GM19025 (cell line): ENCODE data around the gene PGM5.
"Not testable (repeated sequence)": the region's sequence is repeated elsewhere in the genome, so short reads cannot be mapped to it uniquely, and the experiment has no call there.

Experiments used
- ATAC-seq: cut with Tn5 transposase; IDR thresholded peaks from one replicate; pipeline ENCODE4 v1.9.1; 2021; ENCODE audit warnings: mild to moderate bottlenecking, low read depth, moderate library complexity; ENCODE audit not compliant: unreplicated experiment

PGM5 gene

GRCh38 chr9:68375789-68376188, 19.4 kb downstream of the PGM5 start:
- not testable (repeated sequence) for ATAC-seq

GRCh38 chr9:68377723-68378122, 21.3 kb downstream of the PGM5 start:
- peak; percentile 86 for ATAC-seq

- not testable (repeated sequence) for ATAC-seq
These were observed 27.5 kb downstream of the PGM5 start for GRCh38 chr9:68383894-68384293.

DNA sequence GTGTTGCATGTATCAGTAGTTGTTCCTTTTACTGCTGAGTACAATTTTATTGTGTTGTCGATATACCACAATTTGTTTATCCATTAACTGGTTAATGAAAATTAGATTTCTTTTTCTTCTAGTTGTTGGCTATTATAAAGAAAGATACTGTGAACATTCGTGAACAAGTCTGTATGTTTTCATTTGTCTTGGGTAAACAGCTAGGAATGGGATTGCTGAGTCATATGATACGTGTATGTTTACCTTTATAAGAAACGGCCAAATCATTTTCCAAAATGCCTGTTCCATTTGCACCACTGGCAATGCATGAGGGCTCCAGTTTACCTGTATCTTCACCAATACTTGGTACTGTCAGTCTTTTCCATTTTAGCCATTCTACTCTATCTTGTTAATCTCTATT, 33.1 kb downstream of the PGM5 start:
- ATAC-seq = not testable (repeated sequence)

DNA sequence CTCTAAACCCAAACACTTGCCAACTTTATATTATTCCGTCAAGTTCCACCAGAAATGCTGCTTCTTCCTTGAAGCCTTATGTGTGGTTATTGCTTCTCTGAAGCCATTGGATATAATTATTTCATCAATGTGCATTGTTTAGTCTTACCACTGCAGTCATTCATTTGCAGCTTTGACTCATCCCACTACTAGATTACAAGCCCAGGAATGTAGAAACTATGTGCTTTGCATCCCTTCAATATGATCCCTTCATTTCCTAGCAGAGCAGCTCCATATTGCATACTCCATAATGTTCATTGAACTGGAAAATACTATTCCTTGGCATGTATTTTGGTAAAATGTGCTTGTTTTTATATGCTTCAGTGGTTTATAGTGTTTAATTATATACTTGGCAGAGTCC, 34.3 kb downstream of the PGM5 start:
- not testable (repeated sequence) for ATAC-seq

- ATAC-seq = not testable (repeated sequence)
These were observed 40.1 kb downstream of the PGM5 start for GRCh38 chr9:68396411-68397094.

DNA sequence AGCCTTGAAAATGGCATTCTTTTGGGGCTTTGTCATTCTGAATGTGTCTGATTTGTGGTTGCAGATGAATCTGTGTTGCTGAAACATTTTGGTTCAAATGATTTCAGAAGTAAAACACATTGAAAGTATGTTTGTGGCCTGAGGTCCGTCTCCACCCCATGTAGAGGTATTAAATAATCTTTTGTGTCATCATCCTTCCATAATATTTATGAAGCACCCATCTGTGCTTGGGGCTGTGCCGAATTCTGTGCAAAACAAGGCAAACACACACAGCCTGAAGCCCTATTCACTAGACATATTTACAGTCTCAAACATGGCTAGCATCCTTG, 40.6 kb downstream of the PGM5 start:
- ATAC-seq = not testable (repeated sequence)

DNA sequence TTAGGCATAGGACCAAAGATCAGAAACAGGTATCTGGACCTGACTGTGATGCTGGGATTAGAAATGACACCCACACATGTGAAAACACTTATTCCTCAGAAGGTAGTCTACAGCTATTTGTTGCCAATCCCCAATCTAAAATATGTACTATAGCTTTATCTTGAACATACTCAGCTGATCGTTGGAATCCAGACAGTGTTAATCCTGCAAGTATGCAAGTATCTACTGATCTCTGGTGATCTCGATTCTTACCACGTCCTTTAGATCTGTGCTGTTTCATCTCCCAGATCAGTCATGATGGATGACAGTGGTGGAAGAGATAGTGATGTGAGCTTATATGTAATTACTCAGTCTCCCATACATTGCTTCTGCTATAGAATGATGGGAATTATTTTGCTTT, 41.4 kb downstream of the PGM5 start:
- not testable (repeated sequence) for ATAC-seq

DNA sequence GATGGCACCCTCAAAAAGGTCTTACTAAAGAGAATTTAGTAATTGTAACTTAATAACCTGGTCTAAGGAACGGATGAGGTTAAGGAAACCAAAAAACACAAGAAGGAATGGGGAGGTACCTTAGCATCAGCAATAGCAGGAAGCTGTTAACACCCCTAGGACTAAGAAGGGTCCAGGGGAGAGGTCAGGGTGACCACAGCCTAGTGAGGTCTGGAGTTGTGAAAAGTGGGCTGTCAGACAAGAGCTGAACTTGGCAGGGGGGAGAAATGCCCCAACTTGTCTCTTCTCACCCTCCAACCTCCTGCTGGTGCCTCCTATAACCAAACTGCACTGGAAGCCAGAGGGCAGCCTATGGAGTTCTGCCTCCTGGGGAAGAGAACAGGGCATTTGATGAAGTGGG, 41.9 kb downstream of the PGM5 start:
- not testable (repeated sequence) for ATAC-seq

DNA sequence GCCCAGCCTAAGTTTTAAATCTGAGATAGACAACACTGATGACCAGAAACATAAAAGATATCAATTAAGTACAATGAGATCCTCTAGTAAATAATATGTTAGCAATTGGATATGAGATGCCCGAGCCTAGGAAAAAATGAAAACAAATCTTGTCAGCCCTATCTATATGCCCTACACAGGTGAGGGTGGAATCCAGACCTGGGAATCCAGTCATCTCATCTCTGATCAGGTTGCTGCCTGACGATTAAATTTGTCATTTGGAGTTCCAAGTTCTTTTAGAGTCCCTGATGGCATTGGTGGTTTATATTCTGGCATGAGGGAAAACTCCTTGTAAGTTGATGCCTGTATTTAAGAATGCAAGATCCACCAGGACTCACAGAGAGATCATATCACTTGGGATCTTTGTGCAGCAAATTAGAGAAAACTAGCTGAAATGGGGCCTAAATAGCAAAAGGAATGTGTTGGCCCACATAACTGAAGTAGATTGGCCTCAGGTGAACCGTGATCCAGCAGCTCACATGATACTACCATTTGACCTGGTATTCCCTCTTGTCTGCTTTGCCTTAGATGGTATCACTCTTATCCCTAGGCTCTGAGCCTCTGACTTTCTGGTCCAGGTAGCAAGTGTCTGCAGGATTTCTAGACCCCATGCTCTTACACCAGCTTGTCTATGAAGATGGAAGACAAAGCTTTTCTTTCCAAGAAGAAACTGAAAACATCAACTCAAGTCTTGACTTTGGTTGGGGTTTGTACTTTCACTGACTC, 48.2 kb downstream of the PGM5 start:
- not testable (repeated sequence) for ATAC-seq

DNA sequence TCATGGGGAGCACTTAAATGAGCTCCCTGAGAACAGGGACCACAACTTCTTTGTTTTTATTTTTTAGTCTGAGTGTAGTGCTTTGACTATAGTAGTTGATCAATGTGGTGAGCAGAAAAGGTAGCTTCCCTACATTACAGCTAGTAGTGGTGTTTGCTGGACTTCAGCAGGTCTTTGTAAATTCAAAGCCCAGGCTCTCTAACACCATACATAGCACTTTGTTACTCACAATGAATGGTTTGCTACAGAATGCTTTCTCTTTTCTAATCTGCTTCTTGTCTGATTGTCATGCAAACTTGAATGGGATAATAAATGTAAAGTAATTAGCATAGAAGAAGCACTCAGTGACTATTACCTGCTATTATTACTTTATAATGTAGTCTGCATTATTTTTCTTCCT, 55.5 kb downstream of the PGM5 start:
- ATAC-seq = not testable (repeated sequence)

GRCh38 chr9:68412754-68413153, 56.3 kb downstream of the PGM5 start:
- not testable (repeated sequence) for ATAC-seq

DNA sequence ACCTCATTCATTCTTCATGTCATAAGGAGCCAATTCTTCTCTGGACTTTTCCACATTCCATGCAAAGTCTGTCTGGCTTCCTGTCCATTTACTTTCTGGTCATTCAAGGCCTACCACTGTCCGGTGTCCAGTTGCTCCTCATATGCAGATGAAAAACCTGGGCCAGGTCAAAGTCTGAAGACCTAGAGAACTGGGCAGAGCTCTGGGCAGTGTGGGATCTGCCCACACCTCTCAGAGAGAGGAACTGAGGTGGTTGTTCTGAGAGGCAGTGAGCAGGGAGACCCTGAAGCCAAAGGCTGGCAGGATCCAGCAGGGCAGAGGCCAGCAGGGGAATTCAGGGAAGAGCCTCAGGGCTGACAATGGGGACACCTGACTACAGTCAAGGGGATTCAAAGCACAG, 58.7 kb downstream of the PGM5 start:
- ATAC-seq = not testable (repeated sequence)

DNA sequence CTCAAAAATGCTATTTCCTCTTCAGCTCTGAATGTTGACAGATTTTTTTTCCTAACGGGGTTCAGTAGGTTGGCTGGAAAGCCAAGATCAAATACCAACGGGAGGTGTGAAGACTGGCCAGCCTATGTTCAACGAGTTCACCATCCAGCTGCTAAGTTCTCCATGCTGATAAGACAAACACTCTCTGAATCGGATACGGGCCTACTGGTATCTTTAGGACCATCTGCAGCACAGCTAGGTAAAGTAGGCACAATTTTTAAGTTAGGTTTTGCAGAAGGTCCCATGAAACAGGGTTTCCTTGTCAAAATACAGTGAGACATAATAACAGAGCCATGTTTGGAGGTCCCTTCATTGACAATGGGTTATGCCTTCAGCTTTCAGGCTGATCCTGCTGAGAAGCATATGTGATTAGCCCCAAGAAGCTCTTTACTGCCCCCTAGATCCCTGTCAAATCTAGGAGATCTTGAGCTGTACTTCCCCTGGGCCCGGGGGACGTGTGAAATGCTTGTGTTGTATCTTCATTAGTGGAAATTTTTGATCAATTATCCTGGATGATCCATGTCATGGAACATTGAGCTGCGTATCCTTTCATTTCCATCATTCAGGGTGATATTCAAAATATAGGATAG, 60.6 kb downstream of the PGM5 start:
- no peak for ATAC-seq

DNA sequence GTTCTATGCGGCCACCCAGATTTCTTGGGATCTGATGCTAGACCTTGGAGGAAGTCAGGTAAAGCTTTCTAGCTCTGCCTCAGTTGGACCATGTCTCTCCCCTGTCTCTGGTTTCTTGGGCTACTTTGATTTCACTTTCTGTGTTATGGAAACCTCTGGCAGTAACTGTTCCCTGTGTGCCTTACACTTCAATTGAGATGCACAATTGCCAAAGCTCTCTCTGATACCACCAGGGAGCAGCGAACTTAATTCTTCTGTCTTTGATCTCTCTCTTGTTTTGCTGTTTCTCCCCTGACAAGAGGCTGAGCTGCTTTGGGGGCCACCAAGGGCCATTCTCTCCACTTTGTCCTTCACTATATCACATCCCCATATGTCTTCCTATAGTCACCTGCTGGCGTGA, 61.4 kb downstream of the PGM5 start:
- ATAC-seq = no peak

GRCh38 chr9:68418259-68418845, 61.9 kb downstream of the PGM5 start:
- no peak for ATAC-seq

DNA sequence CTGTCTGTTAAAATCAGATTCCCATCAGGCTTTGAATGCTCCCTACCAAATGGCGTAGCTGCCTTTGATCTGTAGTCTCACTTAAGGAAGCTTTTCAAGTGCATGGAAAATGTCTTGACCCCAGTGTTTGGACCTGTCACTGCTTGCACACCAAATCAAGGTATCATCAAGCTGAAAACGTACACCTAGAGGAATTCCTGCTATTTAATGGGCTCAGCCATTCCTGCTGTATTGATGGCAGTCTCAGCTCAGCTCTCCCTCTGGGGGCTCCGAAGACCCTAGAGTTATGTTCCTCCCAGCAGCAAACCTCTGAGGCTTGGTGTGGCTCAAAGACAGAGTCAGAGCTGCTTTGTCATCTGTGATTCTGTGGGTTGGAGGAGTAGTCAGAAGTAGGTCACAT, 63.5 kb downstream of the PGM5 start:
- ATAC-seq = no peak

DNA sequence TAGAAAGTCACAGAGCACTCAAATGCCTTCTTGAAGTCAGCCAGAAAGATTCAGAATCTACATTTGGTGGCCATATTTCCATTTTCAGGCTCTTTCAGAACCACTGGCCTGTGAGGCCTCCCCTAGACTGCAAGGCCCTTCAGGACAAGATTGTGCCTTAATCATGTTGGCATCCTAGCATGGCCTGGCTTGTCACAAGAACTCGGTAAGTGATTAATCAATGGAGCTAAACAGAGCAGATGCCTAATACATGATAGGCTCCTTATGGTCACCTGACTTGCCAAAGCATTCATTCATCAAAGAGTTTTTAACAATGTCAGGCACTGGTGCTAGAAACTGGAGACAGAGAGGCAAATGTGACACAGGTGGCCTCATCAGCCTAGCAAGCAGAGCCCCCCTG, 70.3 kb downstream of the PGM5 start:
- no peak for ATAC-seq

GRCh38 chr9:68427216-68427977, 71.0 kb downstream of the PGM5 start:
- no peak for ATAC-seq

- ATAC-seq = no peak
These were observed 72.1 kb downstream of the PGM5 start for GRCh38 chr9:68428481-68428880.

DNA sequence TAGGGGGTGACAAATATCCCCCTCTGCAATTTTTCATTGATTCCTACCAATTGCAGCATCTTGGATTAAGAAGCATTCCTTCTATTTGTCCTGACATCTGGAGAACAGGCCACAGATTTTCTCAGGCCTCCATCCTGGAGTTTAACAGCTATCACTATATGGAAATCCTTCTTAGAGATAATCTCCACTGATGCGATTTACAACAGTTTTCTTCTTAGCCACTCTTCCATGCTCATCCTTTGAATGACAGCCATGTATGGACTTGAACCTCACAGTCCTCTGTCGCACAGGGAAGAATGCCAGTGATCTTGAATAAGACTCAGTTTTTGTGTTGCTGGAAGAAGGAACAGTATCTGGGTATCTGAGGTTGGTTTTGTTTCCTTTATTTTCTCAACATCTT, 73.2 kb downstream of the PGM5 start:
- no peak for ATAC-seq
